Posterior vena cava (tissue), 2 donors: ENCODE results near the gene KLHL13. TPM values are rescaled to one million over a fixed set of nuclear protein-coding genes. Genes with fewer than 3 reads are reported as not detected.
"Not testable (repeated sequence)": the region's sequence is repeated elsewhere in the genome, so short reads cannot be mapped to it uniquely, and the experiment has no call there.

Experiments used
- DNase-seq: peaks from one replicate; pipeline ENCODE4 v3.0.0-alpha.2; 2020; ENCODE audit warnings: low spot score
- intact Hi-C, 2 donors: fragments of 100-400 bp; cut with DNase I; formaldehyde crosslinking; loops; one replicate each; pipeline versions ENCODE4 v1.14.1 to v1.14.2; 2022 to 2023
- total RNA-seq, 2 donors: library from RNA; stranded (reverse); fragmentation: NEBNext Ultra II Directional; extraction: Animal tissue kit (Norgen Biotek cat#: 25700); gene quantifications; one replicate each; pipeline ENCODE4 v1.2.1, GENCODE V29; 2021
- donor health status: DM: yes; HTN: yes; CAD: no.
- donor health status: DM: yes; HTN: yes; CAD: no.

The KLHL13 gene
- total RNA-seq, 2 donors from 2014 or later = 10.3 to 13.0 TPM

DNA sequence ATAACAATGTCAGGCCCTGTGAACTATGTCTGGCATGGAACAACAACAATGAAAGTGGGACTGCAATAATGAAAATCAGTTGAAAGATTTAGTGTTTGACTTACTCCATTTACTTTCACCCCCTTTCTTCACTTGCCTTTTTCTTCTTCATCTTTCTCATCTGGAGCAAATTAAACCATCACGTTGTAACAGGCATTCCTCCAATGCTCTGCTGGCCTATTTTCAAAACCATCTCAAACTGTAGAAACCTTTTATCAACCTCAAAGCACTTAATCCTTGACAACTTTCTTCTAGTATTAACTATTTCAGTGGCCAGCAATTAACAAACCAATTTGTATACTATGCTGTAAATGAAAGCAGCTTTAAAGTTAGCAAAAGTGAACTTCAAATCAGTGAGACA, 8.3 kb downstream of the KLHL13 start:
- intact Hi-C loops = no loop called here
- no peak for DNase-seq

DNA sequence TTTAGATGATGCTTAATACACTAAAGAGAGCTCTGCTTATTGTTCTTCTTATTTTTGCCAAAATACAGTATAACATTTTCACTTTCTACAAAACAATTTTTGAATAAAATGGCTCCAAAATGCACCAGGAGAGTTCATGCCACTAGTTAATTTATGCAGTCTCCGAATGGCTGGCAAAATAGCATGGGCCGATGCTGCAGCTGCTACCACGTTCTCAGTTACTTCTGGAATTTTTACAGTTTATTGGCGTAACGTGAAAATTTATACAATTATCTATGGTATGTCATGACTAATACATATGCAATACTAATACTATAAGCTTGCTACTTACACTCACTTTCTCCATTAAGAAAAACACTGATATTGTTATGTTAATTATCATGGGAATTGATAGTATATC, 16.5 kb downstream of the KLHL13 start:
- DNase-seq = no peak
- intact Hi-C loops = no loop called here

DNA sequence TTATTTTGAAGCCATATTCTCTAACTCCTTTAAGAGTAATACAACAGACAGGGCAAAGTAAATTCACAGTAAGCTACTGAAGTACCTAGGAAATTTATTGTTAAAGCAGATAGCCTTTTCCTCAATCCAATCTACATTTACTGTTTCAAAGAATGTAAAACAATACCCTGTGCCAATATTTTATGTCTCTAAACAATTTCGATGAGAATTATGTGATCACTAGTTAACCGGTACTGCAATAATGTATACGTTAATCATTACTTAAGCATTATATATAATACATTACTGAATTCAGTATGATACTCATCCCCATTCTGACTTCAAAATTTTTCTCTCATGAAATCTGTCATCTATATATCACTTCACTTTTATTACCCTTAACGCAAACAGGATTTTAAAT, 28.5 kb downstream of the KLHL13 start:
- DNase-seq = no peak
- intact Hi-C loops = no loop called here

DNA sequence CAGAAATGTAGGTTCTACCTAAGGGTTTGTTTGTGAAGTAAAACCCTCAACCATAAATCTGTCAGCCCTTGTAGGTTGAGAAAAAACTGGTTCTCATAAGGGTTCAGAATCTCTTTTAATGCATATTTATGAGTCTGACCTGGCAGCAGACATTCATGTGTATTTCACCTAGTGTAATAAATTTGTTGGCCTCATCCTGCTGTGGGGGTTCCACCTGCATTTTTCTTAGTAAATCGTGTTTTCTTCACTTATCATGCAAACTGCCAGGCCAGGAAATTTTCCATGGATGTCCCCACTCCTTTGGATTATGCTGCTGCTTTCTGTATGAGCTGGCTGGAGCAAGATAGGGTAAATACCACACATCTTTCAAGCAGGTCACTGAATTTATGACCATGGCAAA, 42.4 kb downstream of the KLHL13 start:
- DNase-seq = no peak
- intact Hi-C loops = no loop called here

DNA sequence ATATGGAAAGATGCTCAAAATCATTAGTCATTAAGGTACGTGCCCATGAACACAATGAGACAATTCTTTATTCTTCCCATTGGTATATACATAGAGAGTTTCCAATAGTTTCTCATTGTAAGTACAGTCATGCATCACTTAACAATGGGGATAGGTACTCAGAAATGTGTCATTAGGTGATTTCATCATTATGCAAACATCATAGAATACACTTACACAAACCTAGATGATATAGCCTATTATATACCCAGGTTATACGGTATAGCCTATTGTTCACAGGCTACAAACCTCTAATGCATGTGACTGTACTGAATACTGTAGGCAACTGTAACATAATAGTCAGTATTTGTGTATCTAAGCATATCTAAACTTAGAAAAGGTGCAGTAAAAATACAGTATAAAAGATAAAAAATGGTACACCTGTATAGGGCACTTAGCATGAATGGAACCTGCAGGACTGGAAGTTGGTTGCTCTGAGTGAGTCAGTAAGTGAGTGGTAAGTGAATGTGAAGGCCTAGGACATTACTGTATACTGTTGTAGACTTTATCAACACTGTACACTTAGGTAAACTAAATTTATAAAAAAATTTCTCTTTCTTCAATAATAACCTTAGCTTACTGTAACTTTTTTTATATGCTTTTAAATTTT, 49.6 kb downstream of the KLHL13 start:
- intact Hi-C loops = no loop called here
- no peak for DNase-seq

DNA sequence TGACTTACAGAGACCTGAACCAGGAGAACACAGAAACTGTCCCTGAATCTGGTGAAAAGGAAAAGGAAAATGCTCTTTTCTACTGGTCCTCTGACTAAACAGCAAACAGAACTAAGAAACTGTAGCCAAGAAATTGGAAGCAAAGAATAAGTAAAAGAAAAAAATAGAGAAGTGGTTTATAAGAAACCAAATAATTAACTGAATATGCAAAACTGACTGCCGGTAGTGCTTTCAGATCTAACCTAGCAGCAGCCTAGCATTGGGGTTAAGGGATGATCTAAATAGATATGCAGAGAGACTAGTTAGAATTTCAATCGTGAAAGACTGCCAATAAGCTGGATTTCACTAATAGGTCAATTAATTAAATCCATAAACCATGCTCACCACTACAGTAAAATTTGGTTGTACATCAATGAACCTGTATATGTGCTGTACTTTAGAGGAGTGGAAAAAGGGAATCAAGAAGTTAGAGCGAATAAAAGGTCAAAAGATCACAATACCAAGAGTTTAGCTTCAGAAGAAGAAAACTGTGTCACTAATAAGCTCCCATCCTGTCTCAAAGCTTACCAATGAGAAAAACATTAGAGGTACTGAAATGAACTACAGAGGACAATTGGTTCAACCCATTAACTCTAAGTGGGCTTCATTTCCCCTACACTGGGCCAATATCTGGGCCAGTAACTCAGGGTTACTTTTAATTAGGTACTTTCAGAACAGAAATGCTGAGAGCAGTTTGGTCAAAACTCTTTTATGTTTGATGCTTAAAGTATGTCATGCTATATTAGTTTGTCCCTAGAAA, 53.6 kb downstream of the KLHL13 start:
- intact Hi-C loops = no loop called here
- DNase-seq = no peak

DNA sequence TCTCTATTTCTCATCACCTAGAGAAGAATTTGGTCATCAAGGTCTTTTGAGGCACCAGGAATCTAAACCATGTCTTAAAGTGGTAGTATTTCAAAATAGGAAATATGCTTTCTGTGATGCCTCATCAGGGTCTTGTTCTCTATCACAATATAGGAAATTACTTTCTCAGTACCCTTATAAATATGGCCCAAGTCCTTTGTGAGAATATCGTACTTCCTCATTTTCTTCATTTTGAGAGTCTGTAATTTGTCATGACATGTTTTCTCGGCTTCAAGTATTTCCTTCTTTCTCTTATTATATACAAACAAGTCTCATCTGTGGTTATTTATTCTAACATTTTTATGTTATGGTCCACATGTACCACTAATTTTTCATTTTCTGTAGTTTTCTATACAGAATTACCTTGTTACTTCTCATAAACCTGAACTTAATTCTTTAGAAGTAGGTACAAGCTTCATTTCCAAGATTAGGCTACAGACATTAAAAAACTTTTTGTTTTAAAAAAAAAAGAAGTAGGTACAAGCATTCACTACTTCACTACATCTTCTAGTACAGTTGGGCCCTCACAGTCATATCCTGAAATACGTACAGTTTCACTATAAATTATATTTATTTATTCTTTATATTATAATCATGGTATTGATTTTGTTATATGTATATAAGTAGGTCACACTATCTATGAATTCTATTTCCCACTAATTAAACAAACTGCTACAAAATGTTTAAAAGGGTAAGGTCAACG, 54.4 kb downstream of the KLHL13 start:
- DNase-seq = no peak
- intact Hi-C loops = no loop called here

DNA sequence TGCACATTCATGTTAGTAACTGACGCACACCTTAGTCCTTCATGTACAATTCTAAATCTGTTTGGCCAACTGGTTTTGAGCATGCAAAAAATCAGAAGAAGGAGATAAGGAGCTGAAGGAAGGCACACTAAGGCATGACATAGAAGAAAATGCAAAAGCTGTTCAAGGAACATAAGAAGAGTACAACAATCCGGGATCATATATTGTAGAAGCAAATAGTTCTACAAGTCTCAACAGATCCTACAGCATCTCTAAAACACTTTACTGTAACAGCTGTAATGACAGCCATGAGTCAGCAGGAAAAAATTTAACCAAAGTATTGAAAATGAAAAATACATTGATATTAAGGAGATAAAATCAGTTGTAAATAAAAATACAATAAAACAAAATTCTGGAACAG, 57.7 kb downstream of the KLHL13 start:
- intact Hi-C loops = no loop called here
- DNase-seq = no peak

DNA sequence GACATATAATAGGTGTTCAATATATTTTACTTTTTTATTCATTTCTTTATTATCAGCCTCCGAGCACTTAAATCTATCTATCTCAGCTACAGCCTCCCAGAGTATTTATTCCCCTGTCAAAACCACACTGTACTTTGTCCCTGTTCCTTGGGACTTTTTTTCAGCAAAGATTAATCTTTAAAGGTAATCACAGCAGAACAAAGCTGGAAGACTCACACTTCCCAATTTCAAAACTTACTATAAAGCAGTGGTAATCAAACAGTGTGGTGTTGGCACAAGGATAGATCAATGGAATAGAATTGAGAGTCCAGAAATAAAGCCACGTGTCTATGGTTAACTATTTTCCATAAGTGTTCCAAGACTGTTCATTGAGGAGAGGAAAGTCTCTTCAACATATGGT, 59.7 kb downstream of the KLHL13 start:
- intact Hi-C loops = no loop called here
- no peak for DNase-seq

DNA sequence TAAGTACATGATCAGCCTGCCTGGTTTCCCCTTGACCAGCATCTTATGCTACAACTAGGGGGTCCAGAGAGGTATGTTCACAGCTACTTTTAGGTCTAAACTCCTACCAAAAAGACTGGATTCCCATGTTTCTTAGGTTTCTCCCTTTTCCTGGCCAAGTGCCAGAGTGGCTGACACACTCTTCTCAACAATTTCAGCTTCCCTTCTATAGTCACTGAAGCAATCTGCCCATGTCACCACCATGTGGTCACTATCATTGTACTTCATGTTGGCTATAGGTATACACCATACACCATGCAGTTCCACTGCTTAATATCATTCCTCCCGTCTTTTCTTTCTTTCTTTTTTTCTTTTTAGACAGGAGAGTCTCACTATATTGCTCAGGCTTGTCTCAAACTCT, 66.9 kb downstream of the KLHL13 start:
- intact Hi-C loops = no loop called here
- DNase-seq = no peak

DNA sequence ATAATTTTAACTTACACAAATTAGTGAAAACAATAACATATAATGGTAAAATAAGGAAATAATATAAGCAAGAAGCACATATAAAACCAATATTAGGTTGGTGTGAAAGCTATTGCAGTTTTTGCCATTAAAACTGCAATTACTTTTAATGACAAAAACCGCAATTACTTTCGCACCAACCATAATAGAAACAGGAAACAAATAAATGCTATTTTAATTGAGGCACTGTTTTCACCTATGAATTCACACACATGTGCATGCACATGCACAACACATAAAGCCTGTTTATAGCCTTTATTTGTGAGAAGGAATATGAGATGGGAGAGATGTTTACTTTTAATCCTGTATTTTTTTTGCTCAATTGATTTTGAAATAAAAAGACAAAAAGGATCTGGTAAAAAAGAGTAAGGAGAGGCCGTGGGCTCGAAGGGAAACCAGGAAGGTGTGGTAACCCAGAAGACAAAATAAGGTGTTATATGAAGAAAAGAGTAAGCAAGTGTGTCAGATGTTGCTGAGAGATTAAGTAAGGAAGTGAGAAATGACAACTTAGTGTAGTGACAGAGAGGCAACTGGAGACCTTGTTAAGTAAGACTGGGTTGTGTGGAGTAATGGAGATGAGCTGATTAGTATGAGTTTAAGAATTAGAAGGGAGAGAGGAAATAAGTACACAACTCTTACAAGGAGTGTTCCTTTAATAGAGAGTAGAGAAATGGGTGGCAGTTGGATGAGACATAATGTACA, 69.0 kb downstream of the KLHL13 start:
- no peak for DNase-seq
- intact Hi-C loops = no loop called here

DNA sequence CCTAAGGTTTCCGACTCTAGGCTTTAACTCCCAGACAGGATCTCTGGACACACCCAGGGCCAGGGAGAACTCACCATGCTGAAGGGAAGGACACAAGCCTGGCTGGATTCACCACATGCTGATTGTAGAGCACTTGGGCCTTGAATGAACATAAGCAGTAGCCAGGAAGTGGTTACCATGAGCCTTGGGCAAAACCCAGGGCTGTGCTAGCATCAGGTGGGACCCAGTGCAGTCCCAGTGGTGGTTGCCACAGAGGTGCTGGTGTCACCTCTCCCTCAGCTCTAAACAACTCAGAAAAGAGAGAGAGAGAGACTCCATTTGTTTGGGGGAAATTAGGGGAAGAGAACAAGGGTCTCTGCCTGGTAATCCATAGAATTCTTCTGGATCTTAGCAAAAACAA, 77.0 kb downstream of the KLHL13 start:
- intact Hi-C loops = no loop called here

DNA sequence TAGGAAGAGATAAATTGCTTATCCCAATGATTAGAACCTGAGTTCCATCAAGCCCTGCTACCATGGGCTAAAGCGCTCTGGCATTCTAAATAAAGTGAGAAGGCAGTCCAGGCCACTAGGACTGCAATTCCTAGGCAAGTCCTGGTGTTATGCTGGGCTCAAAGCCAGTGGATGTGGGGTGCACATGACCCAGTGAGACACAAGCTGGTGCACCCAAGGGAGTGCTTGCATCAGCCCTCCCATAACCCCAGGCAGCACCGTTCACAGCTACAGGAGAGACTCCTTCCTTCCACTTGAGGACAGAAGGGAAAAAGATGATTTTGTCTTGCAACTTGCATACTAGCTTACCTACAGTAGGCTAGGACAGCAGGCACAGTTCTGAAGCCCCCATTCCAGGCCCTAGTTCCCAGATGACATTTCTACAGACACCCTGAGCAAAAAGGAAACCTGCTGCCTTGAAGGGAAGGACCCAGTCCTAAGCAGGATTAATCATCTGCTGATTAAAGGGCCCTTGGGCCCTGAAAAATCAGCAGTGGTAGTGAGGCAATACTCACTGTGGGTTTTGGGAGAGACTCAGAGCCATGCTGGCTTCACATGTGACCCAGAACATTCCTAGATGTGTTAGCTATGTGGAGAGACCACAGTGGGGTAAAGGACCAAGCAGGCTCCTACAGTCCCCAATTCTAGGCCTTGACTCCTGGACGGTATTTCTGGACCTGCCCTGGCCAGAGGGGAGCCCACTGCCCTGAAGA, 77.8 kb downstream of the KLHL13 start:
- intact Hi-C loops = no loop called here
- DNase-seq = no peak

More for the DNA sequence above, 77.0 kb downstream of the KLHL13 start:
- DNase-seq = no peak

DNA sequence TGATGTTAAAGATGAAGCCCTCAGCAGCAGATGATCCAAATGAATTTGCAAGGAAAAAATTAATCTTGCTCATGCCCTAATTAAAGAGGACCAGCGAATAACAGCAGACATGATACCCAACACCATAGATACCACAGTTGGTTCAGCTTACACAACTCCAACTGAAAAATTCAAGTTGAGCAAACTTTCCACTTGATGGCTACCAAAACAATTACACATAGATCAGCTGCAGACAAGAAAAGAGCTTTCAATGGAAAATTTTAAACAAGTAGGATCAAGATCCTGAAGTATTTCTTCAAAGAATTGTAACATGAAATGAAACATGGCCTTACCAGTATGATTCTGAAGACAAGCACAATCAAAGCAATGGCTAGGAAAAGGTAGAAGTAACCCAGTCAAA, 90.0 kb downstream of the KLHL13 start:
- intact Hi-C loops = no loop called here

DNA sequence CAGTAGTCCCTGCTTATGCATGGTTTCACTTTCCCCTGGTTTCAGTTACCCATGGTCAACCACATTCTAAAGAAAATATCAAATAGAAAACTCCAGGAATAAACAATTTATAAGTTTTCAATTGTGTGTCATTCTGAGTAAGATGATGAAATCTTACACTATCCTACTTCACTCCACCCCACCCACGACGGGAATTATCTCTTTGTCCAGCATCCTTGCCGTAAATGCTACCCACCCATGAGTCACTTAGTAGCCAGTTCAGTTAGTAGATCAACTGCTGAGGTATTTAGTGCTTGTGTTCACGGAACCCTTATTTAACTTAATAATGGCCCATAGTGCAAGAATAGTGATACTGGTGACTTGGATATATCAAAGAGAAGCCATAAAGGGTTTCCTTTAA, 91.4 kb downstream of the KLHL13 start:
- intact Hi-C loops = no loop called here
- DNase-seq = no peak

More for the DNA sequence above, 90.0 kb downstream of the KLHL13 start:
- DNase-seq = no peak

DNA sequence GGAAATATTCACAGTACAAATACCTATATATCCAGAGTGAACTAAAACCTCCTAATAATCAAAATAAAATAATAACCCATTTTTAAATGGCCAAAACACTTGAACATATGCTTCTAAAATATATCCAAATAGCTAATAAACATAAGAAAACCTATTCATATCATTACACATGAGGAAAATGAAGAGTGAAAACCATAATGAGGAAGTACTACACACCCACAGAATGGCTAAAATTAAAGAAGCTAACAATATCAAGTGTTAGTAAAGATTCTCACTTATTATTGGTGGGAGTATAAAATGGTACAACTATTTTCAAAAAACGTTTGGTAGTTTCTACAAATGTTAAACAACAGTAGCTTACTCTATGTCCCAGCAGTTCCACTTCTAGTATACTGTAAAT, 92.1 kb downstream of the KLHL13 start:
- DNase-seq = no peak
- intact Hi-C loops = no loop called here

DNA sequence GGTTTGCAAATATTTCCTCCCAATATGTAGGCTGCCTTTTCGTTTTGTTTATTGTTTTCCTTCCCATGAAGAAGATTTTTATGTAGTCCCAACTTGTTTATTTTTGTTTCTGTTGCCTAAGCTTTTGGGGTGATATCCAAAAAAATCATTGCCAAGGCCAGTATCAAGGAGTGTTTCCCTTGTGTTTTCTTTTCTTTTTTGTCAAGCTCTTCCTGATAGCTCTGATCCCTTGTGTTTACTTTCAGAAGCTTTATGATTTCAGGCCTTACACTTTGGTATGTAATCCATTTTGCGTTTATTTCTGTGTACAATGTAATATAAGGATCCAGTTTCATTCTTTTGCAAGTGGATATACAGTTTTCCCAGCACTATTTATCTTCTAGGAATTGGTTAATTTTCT, 93.9 kb downstream of the KLHL13 start:
- intact Hi-C loops = no loop called here
- DNase-seq = no peak

DNA sequence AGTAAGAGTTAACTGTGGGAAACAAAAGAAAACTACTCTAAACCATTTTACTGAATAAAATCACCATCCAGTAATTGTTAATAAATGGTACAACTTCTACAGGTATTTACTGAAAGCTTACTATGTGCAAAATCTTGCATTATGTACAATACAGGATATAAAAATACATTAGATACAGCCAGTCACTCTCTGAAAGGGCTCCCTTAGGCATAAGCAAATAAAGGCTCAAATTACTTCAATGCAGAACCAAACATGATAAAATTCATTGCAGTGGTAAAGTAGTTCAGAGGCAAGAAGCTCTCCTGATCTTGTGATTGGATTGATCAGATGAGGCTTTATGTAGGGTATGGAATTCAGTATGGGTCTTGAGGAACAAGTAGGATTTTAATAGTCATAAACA, 100.2 kb downstream of the KLHL13 start:
- intact Hi-C loops = no loop called here

DNA sequence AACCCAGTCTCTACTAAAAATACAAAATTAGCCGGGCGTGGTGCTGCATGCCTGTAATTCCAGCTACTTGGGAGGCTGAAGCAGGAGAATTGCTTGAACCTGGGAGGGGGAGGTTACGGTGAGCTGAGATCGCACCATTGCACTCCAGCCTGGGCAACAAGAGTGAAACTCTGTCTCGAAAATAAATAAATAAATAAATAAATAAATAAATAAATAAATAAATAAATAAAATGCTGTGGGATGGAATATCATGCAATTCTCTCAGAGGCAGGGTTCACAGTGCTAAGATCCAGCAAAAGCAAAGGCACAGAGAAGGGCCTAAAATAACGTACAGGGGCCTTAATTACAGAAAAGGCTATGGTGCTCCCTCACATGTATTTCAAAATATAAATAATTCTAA, 114.2 kb downstream of the KLHL13 start:
- intact Hi-C loops, DNase-seq: not testable (repeated sequence)

More for the DNA sequence above, 100.2 kb downstream of the KLHL13 start:
- no peak for DNase-seq
